ENCODE data around the gene CYLD. TPM values are rescaled to one million over a fixed set of nuclear protein-coding genes. Genes with fewer than 3 reads are reported as not detected.

CYLD gene
- total and polyA plus RNA-seq, 2 experiments from 2014 or later: 6.9 to 30.9 TPM

DNA sequence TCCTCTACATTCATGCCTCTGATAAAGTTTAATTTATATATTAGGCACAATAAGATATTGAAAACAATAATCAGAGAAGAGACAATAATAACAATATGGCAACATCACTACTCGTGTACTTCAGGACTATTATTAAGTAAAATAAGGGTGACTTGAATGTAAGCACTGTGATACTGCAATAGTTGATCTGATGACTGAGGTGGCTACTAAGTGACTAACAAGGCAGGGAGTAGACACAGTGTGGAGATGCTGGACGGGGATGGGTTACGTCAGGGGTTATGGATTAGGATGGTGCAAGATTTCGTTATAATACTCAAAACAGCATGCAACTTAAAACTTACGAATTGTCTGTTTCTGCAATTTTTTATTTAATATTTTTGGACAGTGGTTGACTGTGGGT lies 32.5 kb downstream of the CYLD start (continued):
- TF ChIP-seq, protein P1, sequence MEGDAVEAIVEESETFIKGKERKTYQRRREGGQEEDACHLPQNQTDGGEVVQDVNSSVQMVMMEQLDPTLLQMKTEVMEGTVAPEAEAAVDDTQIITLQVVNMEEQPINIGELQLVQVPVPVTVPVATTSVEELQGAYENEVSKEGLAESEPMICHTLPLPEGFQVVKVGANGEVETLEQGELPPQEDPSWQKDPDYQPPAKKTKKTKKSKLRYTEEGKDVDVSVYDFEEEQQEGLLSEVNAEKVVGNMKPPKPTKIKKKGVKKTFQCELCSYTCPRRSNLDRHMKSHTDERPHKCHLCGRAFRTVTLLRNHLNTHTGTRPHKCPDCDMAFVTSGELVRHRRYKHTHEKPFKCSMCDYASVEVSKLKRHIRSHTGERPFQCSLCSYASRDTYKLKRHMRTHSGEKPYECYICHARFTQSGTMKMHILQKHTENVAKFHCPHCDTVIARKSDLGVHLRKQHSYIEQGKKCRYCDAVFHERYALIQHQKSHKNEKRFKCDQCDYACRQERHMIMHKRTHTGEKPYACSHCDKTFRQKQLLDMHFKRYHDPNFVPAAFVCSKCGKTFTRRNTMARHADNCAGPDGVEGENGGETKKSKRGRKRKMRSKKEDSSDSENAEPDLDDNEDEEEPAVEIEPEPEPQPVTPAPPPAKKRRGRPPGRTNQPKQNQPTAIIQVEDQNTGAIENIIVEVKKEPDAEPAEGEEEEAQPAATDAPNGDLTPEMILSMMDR (conservative IDR thresholded peaks at IDR 0.05; ENCODE audit: low read depth in 2 of 2): no peak
- TF ChIP-seq CREB1 (CRISPR knock-in tag; IDR thresholded peaks at IDR 0.05; ENCODE audit: low read depth) (no peak), NANOG (IDR thresholded peaks at IDR 0.05; ENCODE audit: borderline replicate concordance) (no peak), EZH2 (IDR thresholded peaks at IDR 0.05; ENCODE audit: low read depth, unreplicated experiment) (no peak), REST (IDR thresholded peaks at IDR 0.05; ENCODE audit: unreplicated experiment) (no peak), ETS1 (IDR thresholded peaks at IDR 0.05) (no peak)

GRCh38 chr16:50774960-50775359 lies 33.1 kb downstream of the CYLD start:
- H3K4me3 Mint-ChIP-seq: no peak overlapping the region
- ATAC-seq: no peak
- no peak for TF ChIP-seq NANOG (IDR thresholded peaks at IDR 0.05; ENCODE audit: borderline replicate concordance)
- TF ChIP-seq EZH2 (IDR thresholded peaks at IDR 0.05; ENCODE audit: low read depth, unreplicated experiment): no peak
- no peak for TF ChIP-seq POLR2AphosphoS5 (IDR thresholded peaks at IDR 0.05; ENCODE audit: low read depth)
- no peak for TF ChIP-seq JUNB (IDR thresholded peaks at IDR 0.05; ENCODE audit: unreplicated experiment)
- TF ChIP-seq, protein P1 (conservative IDR thresholded peaks at IDR 0.05; ENCODE audit: low read depth in 2 of 2): no peak
- TF ChIP-seq CREB1 (CRISPR knock-in tag; IDR thresholded peaks at IDR 0.05; ENCODE audit: low read depth): no peak
- no peak for TF ChIP-seq EZH2phosphoT487 (IDR thresholded peaks at IDR 0.05; ENCODE audit: unreplicated experiment)
- TF ChIP-seq ETS1 (IDR thresholded peaks at IDR 0.05): no peak
- TF ChIP-seq ZNF114 (CRISPR knock-in tag; IDR thresholded peaks at IDR 0.05): no peak
- TF ChIP-seq REST (IDR thresholded peaks at IDR 0.05; ENCODE audit: unreplicated experiment): no peak

More at GRCh38 chr16:50774960-50775359, 33.1 kb downstream of the CYLD start:
- no peaks in the 10 kb centered on the region for H3K79me2 ChIP-seq (replicated peaks; ENCODE audit: insufficient read depth)
- Mint-ChIP-seq H3K36me3 (ENCODE audit: low read depth) (no peaks in the 10 kb centered on the region), H3K4me1 (no peaks in the 10 kb centered on the region), H3K9me3 (no peaks in the 10 kb centered on the region), H3K27ac (no peak overlapping the region), H3K27me3 (ENCODE audit: insufficient read depth, low read depth, poor library complexity) (no peaks in the 10 kb centered on the region)
- H4K20me1 ChIP-seq (replicated peaks; ENCODE audit: insufficient read depth): no peaks in the 10 kb centered on the region
- no peak overlapping the region for H3K4me2 ChIP-seq
- H2AFZ ChIP-seq: no peak overlapping the region
- H3F3A ChIP-seq (replicated peaks; ENCODE audit: low read depth): no peaks in the 10 kb centered on the region
- DNase-seq (ENCODE audit: low spot score): no peak
- no peak overlapping the region for H3K4me3 ChIP-seq
- no peak overlapping the region for H3K27ac ChIP-seq (ENCODE audit: low read depth)
- no peaks in the 10 kb centered on the region for H3K36me3 ChIP-seq (ENCODE audit: insufficient read depth)
- H3K4me1 ChIP-seq (ENCODE audit: insufficient read depth): no peaks in the 10 kb centered on the region
- no peaks in the 10 kb centered on the region for H3K9me2 ChIP-seq (ENCODE audit: insufficient read depth)
- no peaks in the 10 kb centered on the region for H3K27me3 ChIP-seq (ENCODE audit: insufficient read depth)

Data from GM23338 (cell line).